ENCODE measurements around the gene ASCC2.

DNA sequence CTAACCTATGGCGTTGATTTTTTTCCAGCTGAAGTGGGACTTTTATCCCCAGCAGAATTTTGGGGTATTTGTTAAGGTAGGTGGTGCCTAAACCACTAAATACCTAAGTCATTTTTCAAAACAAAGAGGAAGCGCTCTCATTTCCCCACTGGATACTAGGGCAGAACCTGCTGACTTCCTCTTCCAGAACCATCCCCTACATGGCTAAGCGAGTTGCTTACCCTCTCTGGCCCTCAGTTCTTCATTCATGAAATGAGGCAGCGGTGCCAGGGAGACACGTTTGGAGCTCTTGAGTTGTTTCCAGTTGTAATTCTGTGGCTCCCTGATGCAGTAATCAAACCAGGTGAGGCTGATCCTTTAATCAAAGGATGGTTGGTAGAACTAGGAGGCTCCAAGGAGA, 34.9 kb upstream of the ASCC2 start:
- TF ChIP-seq, protein P1, sequence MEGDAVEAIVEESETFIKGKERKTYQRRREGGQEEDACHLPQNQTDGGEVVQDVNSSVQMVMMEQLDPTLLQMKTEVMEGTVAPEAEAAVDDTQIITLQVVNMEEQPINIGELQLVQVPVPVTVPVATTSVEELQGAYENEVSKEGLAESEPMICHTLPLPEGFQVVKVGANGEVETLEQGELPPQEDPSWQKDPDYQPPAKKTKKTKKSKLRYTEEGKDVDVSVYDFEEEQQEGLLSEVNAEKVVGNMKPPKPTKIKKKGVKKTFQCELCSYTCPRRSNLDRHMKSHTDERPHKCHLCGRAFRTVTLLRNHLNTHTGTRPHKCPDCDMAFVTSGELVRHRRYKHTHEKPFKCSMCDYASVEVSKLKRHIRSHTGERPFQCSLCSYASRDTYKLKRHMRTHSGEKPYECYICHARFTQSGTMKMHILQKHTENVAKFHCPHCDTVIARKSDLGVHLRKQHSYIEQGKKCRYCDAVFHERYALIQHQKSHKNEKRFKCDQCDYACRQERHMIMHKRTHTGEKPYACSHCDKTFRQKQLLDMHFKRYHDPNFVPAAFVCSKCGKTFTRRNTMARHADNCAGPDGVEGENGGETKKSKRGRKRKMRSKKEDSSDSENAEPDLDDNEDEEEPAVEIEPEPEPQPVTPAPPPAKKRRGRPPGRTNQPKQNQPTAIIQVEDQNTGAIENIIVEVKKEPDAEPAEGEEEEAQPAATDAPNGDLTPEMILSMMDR (IDR thresholded peaks at IDR 0.05), result no peak
- no peak for TF ChIP-seq EP300 (IDR thresholded peaks at IDR 0.05)

Data from esophagus muscularis mucosa (tissue), 3 donors.